Measurements from ENCODE around the gene RGS3. TPM values are rescaled to one million over a fixed set of nuclear protein-coding genes. Genes with fewer than 3 reads are reported as not detected.

RGS3 gene
- total and polyA plus RNA-seq, 11 donors: 93.4 to 214 (median 134) TPM

GRCh38 chr9:113556877-113557593, 93.5 kb downstream of the RGS3 start:
- intact Hi-C loops (cut with DNase I): no loop called here
- Histone ChIP-seq H3K36me3 (peaks cover 0 to 4% (median 0%) of the 10 kb centered on the region in 9 donors), H3K27ac (peak overlapping the region in 7 of 12 donors; percentile 4 to 95 (median 71)), H3K27me3 (no peaks in the 10 kb centered on the region), H3K4me3 (no peak overlapping the region), H3K9me3 (no peaks in the 10 kb centered on the region), H3K4me1 (peaks cover 0 to 52% (median 34%) of the 10 kb centered on the region in 12 donors)
- ATAC-seq (no peak), DNase-seq (no peak)
- 86 to 92% (median 88%) methylated on average over 2 to 3 of the region's 3 CpGs for WGBS, 4 donors
- TF ChIP-seq, protein P1, sequence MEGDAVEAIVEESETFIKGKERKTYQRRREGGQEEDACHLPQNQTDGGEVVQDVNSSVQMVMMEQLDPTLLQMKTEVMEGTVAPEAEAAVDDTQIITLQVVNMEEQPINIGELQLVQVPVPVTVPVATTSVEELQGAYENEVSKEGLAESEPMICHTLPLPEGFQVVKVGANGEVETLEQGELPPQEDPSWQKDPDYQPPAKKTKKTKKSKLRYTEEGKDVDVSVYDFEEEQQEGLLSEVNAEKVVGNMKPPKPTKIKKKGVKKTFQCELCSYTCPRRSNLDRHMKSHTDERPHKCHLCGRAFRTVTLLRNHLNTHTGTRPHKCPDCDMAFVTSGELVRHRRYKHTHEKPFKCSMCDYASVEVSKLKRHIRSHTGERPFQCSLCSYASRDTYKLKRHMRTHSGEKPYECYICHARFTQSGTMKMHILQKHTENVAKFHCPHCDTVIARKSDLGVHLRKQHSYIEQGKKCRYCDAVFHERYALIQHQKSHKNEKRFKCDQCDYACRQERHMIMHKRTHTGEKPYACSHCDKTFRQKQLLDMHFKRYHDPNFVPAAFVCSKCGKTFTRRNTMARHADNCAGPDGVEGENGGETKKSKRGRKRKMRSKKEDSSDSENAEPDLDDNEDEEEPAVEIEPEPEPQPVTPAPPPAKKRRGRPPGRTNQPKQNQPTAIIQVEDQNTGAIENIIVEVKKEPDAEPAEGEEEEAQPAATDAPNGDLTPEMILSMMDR (IDR thresholded peaks at IDR 0.05): no peak
- TF ChIP-seq POLR2A (IDR thresholded peaks at IDR 0.05): no peak

GRCh38 chr9:113558632-113559502, 95.3 kb downstream of the RGS3 start:
- H3K27me3 ChIP-seq: no peaks in the 10 kb centered on the region
- H3K36me3 ChIP-seq: peaks cover 0 to 4% (median 0%) of the 10 kb centered on the region in 9 donors
- peak; percentile 88 to 97 (median 90) for DNase-seq
- H3K4me1 ChIP-seq: peaks cover 5 to 60% (median 46%) of the 10 kb centered on the region in 12 donors
- H3K4me3 ChIP-seq: no peak overlapping the region
- peak; percentile 96 to 98 (median 97) for ATAC-seq
- TF ChIP-seq POLR2A (IDR thresholded peaks at IDR 0.05): no peak
- TF ChIP-seq, protein P1 (IDR thresholded peaks at IDR 0.05): no peak
- no peaks in the 10 kb centered on the region for H3K9me3 ChIP-seq
- intact Hi-C loops (cut with DNase I): no loop called here
- peak overlapping the region; percentile 67 to 95 (median 78) for H3K27ac ChIP-seq
- 7 to 45% (median 12%) methylated on average over 2 to 7 of the region's 7 CpGs for WGBS, 4 donors

DNA sequence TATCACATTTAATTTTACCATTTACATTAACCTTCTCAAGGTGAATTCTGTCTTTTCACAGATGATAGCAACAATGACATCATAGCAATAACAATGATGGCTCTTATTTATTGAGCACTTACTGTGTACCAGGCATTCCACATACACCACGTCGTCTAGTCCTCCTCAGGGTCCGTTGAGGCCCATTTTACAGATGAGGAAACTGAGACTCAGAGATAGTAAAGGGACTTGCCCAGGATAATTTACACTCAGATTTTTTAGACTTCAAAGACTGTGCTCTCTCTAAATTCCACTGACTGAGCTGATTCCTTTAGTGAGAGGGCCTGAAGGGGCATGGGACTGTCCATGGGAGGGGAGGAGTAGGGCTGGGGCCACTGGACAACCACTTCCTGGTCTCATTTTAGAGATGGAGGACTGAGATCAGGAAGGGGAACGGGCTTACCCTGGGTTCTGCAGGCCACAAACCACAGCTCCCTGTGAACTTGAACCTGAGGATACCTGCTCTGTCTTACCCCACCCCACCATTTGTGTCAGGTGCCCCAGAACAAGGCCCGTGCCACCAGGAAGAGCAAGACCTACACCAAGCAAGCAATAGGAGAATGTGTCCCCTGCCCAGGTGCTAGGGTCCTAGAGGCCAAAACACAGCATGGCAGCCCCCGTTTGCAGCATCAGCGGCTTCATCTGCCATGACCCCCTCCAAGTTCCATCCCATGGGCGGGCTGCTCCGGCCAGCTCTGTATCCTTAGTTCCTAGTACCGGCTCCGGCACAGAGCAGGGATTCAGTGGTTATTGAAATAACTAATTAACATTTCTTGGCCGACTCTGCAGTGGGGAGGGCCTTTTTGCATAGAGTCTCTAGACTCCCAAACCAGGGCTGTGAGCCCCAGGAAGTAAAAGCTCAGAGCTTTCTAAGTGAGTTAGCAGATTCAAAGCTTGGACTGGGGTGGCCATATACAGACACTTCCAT, 96.6 kb downstream of the RGS3 start:
- Histone ChIP-seq H3K4me1 (peaks cover 15 to 72% (median 59%) of the 10 kb centered on the region in 12 donors), H3K9me3 (no peaks in the 10 kb centered on the region), H3K36me3 (peaks cover 0 to 4% (median 0%) of the 10 kb centered on the region in 9 donors), H3K27me3 (no peaks in the 10 kb centered on the region), H3K4me3 (no peak overlapping the region), H3K27ac (peak overlapping the region in 11 of 12 donors; percentile 67 to 95 (median 79))
- WGBS, 4 donors: 82 to 93% (median 84%) methylated on average over 6 to 12 of the region's 12 CpGs
- no peak for TF ChIP-seq POLR2A (IDR thresholded peaks at IDR 0.05)
- TF ChIP-seq, protein P1 (IDR thresholded peaks at IDR 0.05): no peak
- DNase-seq: no peak
- intact Hi-C loops (cut with DNase I): no loop called here
- ATAC-seq: no peak
